Motor neuron (in vitro differentiated cells): ENCODE data around the gene SPOUT1. TPM values are rescaled to one million over a fixed set of nuclear protein-coding genes. Genes with fewer than 3 reads are reported as not detected.
"Not testable (repeated sequence)": the region's sequence is repeated elsewhere in the genome, so short reads cannot be mapped to it uniquely, and the experiment has no call there.

ENCODE experiments used
- ATAC-seq, 8 experiments: fragments of 200-7000 bp; cut with Tn5 transposase; replicated peaks in 6 of 8; 2 replicates each; pipeline ENCODE4 v1.8.0; 2021; ENCODE audit warnings: mild to moderate bottlenecking in 8 of 8, moderate library complexity in 8 of 8
- H3K27ac ChIP-seq, 2 donors: fragments of 250-450 bp; sonication (Bioruptor Pico); 2 replicates each; pipeline ENCODE4 v1.9.0; 2021; ENCODE audit warnings: antibody characterized with exemption in 2 of 2, mild to moderate bottlenecking in 2 of 2, moderate library complexity in 1 of 2
- H3K4me1 ChIP-seq, 2 donors: fragments of 250-450 bp; sonication (Bioruptor Pico); replicated peaks in 1 of 2; 2 replicates each; pipeline ENCODE4 v1.6.1; 2021; ENCODE audit warnings: antibody characterized with exemption in 2 of 2, mild to moderate bottlenecking in 2 of 2, moderate library complexity in 1 of 2
- H3K4me3 ChIP-seq, 5 donors: fragments of 250-450 bp; sonication (Bioruptor Pico); 2 replicates each; pipeline ENCODE4 v1.9.0; 2021; ENCODE audit warnings: antibody characterized with exemption in 5 of 5, mild to moderate bottlenecking in 5 of 5, moderate library complexity in 4 of 5
- WGBS, 10 experiments: fragments of 450-650 bp; shearing (Covaris generic); methylation state at CpG; one replicate each; pipeline ENCODE4 v1.0.0; 2022; 5-methylcytosine and 5-hydroxymethylcytosine counted together
- in situ Hi-C, 9 experiments: fragments of 400-800 bp; cut with MboI; loops; one replicate each; pipeline ENCODE4 v1.15.0; 2021; ENCODE audit warnings: low sequenced_read_pairs in 9 of 9, low pct_unique_long_range_greater_than_20kb in 2 of 9; ENCODE audit not compliant: unreplicated experiment in 9 of 9
- total RNA-seq, 8 experiments: library from RNA; unstranded; fragments of 300-600 nt; gene quantifications; 2 replicates each; pipeline versions ENCODE4 v1.2.3 to v1.2.4, GENCODE V29; 2022

SPOUT1 gene
- total RNA-seq: 10 to 100 TPM; 12.3 to 44.3 (median 21.6) TPM

GRCh38 chr9:128829477-128830251 lies at the start of gene SPOUT1:
Gene SPOUT1 (minus strand): TSS chr9:128829794. CDS start chr9:128829780, 14 bp downstream.
- peak; percentile 96 to 99 (median 98) for ATAC-seq
- peak within 1 kb of the TSS in 1 of 2 donors; percentile 59 for H3K27ac ChIP-seq
- in situ Hi-C loops: no loop called here
- peaks cover 4% of the 10 kb centered on the region in 2 donors for H3K4me1 ChIP-seq
- peak within 1 kb of the TSS; percentile 62 to 99 (median 83) for H3K4me3 ChIP-seq
- WGBS, 10 experiments: 0 to 8% (median 0%) methylated on average over 1 to 20 of the region's 56 CpGs; no CpG with 5 or more reads in 3 of the 10 experiments

- Histone ChIP-seq H3K4me1 (peaks cover 4% of the 10 kb centered on the region in 2 donors), H3K27ac (no peak overlapping the region), H3K4me3 (no peak overlapping the region)
- 80 to 100% (median 97%) methylated on average over 1 to 4 of the region's 5 CpGs; no CpG with 5 or more reads in 5 of the 10 experiments for whole genome bisulfite sequencing, 10 experiments
- in situ Hi-C loops: no loop called here
- ATAC-seq: no peak
Measured at GRCh38 chr9:128877852-128878251, 48.3 kb upstream of the SPOUT1 start.

- H3K4me1 ChIP-seq, H3K27ac ChIP-seq, ATAC-seq, H3K4me3 ChIP-seq, in situ Hi-C loops: not testable (repeated sequence)
- WGBS, 10 experiments: 59 to 100% (median 92%) methylated on average over 2 to 5 of the region's 7 CpGs; no CpG with 5 or more reads in 2 of the 10 experiments
Measured at GRCh38 chr9:128870941-128871265, 41.3 kb upstream of the SPOUT1 start.

- in situ Hi-C loops: no loop called here
- no peak overlapping the region for H3K27ac ChIP-seq
- 83 to 100% (median 93%) methylated on average over 1 to 6 of the region's 7 CpGs for WGBS, 10 experiments
- H3K4me1 ChIP-seq: no peaks in the 10 kb centered on the region
- no peak overlapping the region for H3K4me3 ChIP-seq
- ATAC-seq: no peak
Measured at GRCh38 chr9:128870128-128870940, 40.7 kb upstream of the SPOUT1 start.

- in situ Hi-C loops: loop anchor here in 1 of 9 experiments (10.0 kb wide), 1 partner anchor 61 kb away; the partner anchor contains the start of gene PHYHD1
- WGBS, 10 experiments: 50 to 100% (median 77%) methylated on average over 1 to 3 of the region's 10 CpGs; no CpG with 5 or more reads in 6 of the 10 experiments
- no peak overlapping the region for H3K4me3 ChIP-seq
- peaks cover 5 to 7% of the 10 kb centered on the region in 2 donors for H3K4me1 ChIP-seq
- H3K27ac ChIP-seq: no peak overlapping the region
- peak in 5 of 8 experiments; percentile 15 to 97 (median 84) for ATAC-seq
Measured at GRCh38 chr9:128863647-128864046, 34.1 kb upstream of the SPOUT1 start.

GRCh38 chr9:128862401-128862851 lies 32.8 kb upstream of the SPOUT1 start:
- Histone ChIP-seq H3K4me3 (no peak overlapping the region), H3K4me1 (peaks cover 5 to 7% of the 10 kb centered on the region in 2 donors), H3K27ac (no peak overlapping the region)
- no peak for ATAC-seq
- WGBS, 10 experiments: 88 to 100% (median 100%) methylated on average over 1 to 4 of the region's 6 CpGs; no CpG with 5 or more reads in 6 of the 10 experiments
- in situ Hi-C loops: loop anchor here in 1 of 9 experiments (10.0 kb wide), 1 partner anchor 62 kb away; the partner anchor contains the start of gene PHYHD1

GRCh38 chr9:128861501-128861900 lies 31.9 kb upstream of the SPOUT1 start:
- no peak for ATAC-seq
- Histone ChIP-seq H3K4me1 (peaks cover 5 to 7% of the 10 kb centered on the region in 2 donors), H3K27ac (no peak overlapping the region), H3K4me3 (no peak overlapping the region)
- WGBS, 10 experiments: 83 to 100% (median 98%) methylated on average over 2 to 5 of the region's 6 CpGs; no CpG with 5 or more reads in 4 of the 10 experiments
- in situ Hi-C loops: loop anchor here in 1 of 9 experiments (10.0 kb wide), 1 partner anchor 63 kb away; the partner anchor contains the start of gene PHYHD1

- Histone ChIP-seq H3K4me3 (no peak overlapping the region), H3K4me1 (peaks cover 5 to 7% of the 10 kb centered on the region in 2 donors), H3K27ac (no peak overlapping the region)
- in situ Hi-C loops: loop anchor here in 1 of 9 experiments (10.0 kb wide), 1 partner anchor 64 kb away; the partner anchor contains the start of gene PHYHD1
- WGBS, 10 experiments: 58 to 100% (median 77%) methylated on average over 1 to 5 of the region's 5 CpGs; no CpG with 5 or more reads in 4 of the 10 experiments
- ATAC-seq: no peak
Measured at GRCh38 chr9:128860937-128861336, 31.3 kb upstream of the SPOUT1 start.

- H3K27ac ChIP-seq, H3K4me3 ChIP-seq, in situ Hi-C loops, H3K4me1 ChIP-seq, ATAC-seq: not testable (repeated sequence)
- WGBS, 10 experiments: 83 to 100% (median 94%) methylated on average over 1 to 7 of the region's 7 CpGs; no CpG with 5 or more reads in 3 of the 10 experiments
Measured at GRCh38 chr9:128858476-128858875, 28.9 kb upstream of the SPOUT1 start.

- H3K4me3 ChIP-seq, ATAC-seq, in situ Hi-C loops, H3K27ac ChIP-seq, H3K4me1 ChIP-seq: not testable (repeated sequence)
- 77 to 100% (median 93%) methylated on average over 1 to 6 of the region's 6 CpGs; no CpG with 5 or more reads in 1 of the 10 experiments for WGBS, 10 experiments
Measured at GRCh38 chr9:128854454-128854853, 24.9 kb upstream of the SPOUT1 start.

GRCh38 chr9:128852646-128853045 lies 23.1 kb upstream of the SPOUT1 start:
- H3K4me3 ChIP-seq, ATAC-seq, H3K4me1 ChIP-seq, H3K27ac ChIP-seq, in situ Hi-C loops: not testable (repeated sequence)
- 80 to 100% (median 86%) methylated on average over 1 to 2 of the region's 2 CpGs; no CpG with 5 or more reads in 3 of the 10 experiments for WGBS, 10 experiments

- ATAC-seq, in situ Hi-C loops, H3K4me1 ChIP-seq, H3K27ac ChIP-seq, H3K4me3 ChIP-seq: not testable (repeated sequence)
- 9 to 100% (median 79%) methylated on average over 1 to 9 of the region's 10 CpGs for WGBS, 10 experiments
Measured at GRCh38 chr9:128851779-128852600, 22.4 kb upstream of the SPOUT1 start.
